Fibroblast of skin of left biceps (primary cell): Measurements from ENCODE around the gene PXK.

Source experiments
- DNase-seq, 2 experiments: peaks; one replicate each; pipeline ENCODE4 v3.0.0-alpha.2; 2013; ENCODE audit warnings: low read depth in 2 of 2

PXK gene

DNA sequence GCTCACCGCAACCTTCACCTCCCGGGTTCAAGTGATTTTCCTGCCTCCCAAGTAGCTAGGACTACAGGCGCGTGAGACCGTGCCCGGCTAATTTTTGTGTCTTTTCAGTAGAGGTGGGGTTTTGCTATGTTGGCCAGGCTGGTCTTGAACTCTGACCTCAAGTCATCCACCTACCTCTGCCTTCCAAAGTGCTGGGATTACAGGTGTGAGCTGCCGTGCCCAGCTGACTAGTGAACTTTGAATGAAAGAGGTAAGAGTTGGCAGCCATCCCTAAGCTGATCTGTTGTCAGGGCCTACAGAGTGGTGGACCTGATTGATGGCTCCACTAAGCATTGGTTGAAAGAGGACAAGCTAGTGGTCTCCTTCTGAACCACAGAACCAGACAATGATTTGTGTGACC, 15.3 kb downstream of the PXK start:
- DNase-seq: no peak

DNA sequence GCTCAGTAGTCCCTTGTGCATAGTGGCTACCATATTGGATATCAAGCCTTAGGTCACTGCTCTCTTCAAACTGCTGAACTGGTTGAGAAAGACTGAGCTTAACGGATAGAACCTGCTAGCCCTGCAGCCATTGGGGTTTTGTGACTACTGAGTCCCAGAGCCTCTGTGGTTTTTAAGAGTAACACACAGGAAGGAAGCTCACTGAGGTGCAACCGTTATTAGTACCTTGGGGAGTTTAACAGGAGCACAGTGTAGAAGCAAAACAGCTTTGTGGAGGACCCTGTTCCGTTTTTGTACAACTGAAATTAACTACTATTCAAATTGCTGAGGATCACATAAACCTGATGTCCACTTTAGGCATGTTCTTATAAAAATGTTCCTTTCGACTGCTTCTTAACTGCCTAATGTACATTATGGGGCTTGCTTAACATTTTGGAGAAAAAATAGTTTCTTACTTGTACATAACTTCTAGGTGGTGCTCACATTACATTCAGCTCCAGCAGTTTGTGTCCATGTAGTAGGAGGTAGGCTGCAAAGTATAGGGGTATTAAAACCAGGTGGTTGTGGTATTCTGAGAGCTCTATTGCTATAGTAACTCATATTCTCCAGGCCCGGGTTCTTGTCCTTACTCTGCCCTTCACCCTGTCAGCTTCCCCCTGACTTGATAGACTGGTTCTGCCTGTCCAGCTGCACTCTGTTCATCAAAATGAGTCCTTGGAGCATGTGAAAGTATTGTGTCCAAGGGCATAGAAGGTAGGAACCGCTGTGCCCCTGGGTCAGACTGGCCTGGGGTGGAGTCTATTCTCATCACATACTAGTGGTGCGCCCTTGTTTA, 17.3 kb downstream of the PXK start:
- no peak for DNase-seq

DNA sequence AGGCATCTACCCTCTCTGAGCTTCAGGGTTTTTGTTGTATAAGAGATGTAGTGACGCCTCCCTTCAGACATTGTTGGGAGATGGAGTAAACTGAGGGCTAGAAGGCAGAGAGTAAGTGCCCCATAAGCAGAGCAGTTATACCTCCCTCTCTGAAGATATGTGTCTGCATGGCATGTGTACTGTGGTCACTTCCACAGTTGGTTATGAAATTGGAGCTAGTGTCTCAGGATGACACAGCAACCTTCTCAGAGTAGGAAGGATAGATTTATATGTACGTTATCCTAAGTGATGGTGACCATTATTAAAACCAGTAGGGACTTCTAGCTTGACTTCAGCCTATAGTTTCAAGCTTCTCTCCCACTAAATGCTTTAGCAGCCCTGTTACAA, 17.9 kb downstream of the PXK start:
- no peak for DNase-seq

DNA sequence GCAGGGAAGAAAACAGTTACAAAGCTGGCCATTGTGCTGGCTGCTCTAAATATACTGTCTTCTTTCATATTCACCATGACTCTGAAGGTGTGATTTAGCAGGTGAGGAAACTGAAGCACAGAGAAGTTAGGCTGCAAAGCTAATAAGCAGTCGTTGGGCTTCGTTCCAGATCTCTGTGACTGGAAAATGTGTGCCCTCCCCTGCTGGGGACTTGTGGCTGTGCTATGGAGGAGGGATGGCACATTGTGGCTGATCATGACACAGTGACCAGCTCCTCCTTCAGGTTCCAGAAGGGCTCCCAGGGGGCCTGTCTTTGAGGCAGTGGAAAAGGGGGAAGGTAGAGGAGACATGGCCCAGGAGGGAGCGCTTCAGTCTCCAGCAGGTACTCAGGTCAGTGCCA, 19.2 kb downstream of the PXK start:
- DNase-seq: no peak

DNA sequence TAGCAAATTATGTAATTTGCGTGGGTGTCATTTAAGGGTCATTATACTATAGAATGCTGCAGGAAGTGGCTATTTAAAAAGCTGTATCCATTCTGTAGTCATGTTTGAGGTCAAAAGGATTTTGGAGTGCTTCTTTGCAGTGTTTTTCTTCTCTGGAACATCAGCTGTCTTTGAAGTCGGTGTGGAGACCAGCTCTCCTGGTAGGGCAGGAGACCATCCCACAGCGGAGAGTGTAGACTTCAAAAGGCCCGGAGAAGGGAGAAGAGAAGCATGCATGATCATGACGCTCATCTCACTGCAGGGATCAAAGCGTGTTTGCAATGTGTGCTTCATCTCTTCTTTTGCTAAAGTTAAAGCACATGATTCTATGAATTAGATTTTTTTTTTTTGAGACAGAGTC, 19.9 kb downstream of the PXK start:
- DNase-seq: no peak

DNA sequence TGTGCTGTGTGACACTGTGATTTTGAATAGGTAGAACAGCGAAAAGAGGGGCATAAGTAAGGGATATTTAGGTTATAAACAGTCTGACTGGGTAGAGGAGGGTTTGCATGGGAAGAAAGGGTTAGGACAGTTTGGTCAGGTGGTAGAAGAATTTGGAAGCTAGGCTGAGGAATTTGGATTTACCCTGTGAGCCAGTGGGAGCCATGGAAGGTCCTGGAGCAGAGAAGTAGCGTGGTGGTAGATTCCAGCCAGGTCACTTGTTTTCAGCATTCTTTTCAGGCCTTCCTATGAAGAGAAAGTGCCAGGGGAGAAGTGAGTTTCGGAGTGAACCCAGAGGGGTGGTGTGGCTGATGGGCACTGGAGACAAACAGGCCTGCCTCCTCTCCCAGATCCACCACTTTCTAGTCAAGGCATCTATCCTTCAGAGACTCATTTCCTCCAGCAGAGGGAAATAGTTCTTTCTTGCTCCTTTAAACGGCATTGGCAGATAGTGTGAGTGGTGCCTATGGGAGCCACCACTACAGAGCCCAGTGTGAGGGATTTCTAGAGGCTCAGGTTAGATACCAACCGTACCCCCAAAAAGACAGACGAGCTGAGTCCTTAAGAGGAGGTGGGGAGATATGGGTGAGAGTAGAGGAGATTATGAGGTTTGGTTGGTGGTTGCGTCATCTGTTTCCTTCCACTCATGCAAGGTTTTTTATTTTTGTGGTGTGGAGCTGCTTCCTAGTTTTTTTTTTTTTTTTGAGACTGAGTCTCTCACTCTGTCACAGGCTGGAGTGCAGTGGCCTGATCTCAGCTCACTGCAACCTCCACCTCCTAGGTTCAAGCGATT, 21.2 kb downstream of the PXK start:
- DNase-seq: no peak

DNA sequence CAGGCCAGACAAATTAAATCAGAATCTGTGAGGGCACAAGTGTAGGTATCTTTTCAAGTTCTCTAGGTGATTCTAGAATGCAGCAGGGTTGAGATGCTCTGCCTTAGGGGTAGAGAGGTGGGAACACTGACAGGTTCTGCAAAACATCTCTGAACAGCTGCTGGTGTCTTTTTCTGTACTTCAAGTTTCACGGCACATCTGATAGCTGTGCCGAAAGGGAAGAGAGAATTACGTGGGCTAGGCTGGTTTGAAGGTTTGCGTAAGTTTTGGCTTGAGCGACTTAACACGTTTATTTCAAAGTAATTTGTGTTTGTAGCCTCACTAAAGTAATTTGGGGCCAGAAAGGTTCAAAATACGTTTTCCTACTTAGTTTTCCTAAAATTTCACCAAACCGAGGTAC, 22.5 kb downstream of the PXK start:
- DNase-seq: no peak

DNA sequence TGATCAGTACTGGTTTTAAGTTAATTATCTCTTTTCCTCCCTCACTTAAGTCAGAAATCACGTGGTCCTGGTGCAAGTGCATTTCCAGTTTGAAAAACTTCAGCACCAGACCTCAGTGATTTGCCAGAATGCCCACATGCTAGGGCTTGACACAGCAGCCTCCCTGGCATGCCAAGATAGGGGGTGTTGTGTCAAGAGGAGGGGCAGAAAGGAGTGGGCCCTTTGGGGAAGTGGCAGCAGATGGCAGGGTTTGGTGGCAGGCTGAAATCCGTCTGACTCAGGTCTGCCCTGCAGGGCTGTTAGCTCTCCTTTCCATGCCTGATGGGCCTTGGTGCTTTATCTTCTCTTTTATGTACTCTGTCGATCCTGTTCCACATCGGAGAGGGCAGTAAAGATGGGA, 23.4 kb downstream of the PXK start:
- DNase-seq: no peak

DNA sequence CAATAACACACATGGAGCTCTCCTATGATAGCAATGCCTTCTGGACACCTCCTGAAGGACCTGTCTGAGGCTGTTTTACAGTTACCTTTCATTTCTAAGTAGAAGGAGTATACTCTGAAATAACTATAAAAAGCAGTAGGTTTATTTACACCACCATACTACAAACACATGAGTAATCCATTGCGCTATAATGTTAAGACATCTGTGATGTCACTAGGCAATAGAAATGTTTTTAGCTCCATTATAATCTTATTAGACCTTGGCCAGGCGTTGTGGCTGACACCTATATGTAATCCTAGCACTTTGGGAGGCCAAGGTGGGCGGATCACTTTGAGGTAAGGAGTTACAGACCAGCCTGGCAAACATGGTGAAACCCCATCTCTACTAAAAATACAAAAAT, 24.7 kb downstream of the PXK start:
- no peak for DNase-seq

DNA sequence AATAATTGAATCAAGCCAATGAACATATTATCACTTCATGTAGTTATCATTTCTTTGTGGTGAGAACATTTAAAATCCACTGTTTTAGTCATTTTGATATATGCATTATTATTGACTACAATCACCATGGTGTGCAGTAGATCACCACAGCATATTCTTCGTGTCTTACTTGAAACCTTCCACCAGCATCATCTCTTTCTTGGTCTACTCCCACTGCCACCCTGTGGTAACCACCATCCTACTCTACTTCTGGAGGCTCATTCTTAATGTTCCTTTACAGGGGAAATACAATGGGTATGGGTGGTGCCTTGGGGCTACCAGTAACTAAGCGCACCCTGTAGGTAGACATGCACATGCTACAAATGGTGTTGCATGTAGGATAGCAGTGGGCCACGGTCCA, 25.4 kb downstream of the PXK start:
- DNase-seq: no peak

DNA sequence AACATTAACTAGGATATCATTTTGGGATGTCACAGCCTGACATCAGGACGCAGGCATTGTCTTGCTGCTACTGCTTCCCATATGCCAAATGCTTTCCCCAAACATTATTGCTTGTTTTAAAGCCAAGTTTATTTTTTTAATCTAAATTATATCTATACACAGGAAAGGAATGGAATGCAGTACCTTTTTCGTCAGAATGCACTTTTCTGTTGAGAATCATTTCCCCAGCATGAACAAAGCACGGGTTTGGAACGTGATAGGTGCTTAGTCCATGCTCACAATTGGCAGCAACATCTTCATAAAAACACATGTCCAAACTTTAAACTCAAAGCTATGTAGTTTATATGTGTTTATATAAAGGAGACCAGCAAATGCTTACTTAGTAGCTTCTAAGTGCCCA, 26.1 kb downstream of the PXK start:
- DNase-seq: no peak

DNA sequence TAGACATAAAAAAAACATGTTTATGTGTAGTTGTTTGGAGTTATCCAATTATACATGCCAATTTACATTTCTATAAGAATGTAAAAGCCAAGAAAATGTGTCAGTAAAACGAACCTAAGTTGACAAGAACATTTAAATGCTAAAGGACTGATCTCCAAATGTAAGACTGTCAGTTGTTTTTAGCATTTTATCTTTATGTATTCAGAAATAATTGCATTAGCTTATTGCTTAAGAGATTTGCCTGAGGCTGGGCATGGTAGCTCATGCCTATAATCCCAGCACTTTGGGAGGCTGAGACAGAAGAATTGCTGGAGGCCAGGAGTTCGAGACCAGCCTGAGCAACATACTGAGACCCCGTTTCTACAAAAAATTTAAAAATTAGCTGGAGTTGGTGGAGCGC, 26.9 kb downstream of the PXK start:
- DNase-seq: no peak

DNA sequence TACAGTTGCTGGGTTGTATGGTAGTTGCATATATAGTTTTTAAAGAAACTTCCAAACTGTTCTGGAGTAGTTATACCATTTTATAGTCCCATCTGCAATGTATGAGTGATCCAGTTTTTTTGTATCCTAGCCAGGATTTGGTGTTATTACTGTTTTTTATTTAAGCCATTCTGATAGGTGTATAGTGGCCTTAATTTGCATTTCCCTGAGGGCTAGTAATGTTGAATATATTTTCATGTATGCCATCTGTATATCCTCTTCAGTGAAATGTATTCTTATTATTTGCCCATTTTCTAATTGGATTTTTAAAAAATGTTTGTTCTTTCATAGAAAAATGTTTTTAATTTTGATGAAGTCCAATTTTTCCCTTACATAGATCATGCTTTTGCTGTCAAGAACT, 29.2 kb downstream of the PXK start:
- no peak for DNase-seq

DNA sequence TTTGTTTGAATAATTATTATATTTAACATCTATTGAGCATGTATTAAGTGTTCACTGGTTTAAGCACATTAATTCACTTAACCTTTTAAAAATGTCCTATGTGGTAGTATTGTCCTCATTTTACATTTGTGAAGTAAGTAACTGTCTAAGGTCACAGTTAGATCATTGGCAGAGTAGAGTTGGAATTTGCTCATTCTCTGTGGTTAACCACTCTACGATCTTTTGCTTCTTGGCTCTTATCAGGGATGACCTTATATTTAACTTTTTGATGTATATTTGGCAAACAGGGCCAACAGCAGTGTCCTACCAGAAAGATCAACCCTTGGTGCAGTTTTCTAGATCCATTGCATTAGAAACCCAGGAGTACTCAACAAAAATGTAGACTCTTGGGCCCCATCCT, 34.0 kb downstream of the PXK start:
- DNase-seq: no peak

DNA sequence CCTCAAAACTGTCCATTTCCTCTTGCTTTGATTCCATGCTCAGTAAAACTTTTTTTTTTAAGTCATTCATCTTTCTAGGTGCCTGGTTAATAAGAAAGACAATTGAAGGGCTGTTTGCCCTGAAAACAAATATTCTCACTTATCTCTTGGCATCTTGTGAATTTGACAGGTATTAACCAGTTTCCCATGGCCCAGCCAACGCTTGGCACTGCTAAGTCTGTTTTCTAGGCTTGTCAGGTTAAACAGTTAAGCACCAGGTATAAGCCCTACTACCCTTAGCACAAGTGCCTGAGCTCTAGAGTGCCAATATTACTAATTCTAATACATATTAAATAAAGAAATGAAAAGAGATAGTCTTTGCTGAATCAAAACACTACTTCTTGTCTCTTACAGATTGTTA, 36.3 kb downstream of the PXK start:
- DNase-seq: no peak

DNA sequence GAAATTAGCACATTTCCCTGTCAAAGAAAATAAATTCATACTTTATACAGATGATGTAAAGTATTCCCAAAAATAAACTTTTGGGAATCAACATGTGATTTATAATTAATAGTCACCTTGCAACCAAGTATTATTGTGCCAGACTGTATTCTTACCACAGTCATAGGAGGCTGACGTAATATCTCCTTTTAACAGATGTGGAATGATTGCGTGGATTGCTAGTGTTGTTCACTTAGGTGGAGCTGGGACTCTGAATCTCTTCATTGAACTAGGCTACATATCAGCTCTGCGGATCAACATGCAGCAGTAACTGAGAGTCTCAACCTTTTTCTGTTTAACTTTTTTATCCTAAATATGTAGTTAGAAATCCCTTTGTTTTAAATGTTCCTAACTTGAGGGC, 37.2 kb downstream of the PXK start:
- no peak for DNase-seq

DNA sequence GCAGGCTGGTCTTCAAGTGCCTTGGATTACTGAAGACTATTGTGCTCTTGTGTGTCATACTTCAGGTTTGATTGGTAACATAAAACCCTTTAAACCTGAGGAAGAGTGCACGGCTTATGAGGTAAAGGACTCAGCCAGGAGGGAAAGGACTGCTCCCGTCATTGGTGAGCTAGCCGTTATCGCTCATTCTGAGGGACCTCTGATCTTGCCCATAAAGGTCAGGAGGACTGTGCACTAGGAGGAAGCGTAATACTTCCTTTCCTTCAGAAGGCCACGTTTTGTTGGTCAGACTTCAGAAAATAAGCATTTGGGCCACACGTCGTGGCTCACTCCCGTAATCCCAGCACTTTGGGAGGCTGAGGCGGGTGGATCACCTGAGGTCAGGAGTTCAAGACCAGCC, 37.7 kb downstream of the PXK start:
- no peak for DNase-seq

DNA sequence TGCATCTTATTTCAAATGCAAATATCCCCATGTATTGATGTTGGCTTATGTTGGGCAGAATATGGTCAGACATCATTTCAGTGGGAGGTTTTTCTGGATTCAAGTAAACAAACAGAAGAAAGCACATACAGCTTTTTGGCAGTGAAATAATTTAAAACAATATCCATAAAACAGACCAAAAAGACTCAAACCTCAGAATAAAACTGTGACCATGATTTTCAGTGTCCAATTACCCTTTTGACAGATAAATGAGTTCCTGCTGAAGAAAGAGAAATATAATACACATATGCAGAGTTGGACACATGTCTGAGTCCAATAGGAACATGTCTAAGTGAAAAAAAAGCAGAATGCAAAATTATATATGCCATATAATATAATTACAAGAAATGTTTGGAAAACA, 39.1 kb downstream of the PXK start:
- no peak for DNase-seq

DNA sequence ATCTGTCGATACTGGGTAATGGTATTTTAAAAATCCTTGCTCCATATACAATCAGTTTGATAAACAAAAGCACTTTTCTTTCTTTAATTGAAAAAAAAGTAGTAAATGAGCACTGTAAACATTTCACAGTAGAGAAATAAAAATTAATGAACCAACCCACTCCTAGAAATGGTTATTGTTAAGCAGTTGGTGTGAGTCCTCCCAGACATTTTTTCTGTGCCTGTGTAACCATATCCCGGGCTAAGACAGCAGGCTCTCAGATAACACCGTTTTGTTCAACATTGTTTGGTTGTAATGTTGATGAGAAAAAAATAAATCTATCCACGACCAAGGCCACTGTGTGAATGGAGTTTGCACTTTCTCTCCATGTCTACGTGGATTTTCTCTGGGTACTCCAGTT, 42.6 kb downstream of the PXK start:
- DNase-seq: no peak

DNA sequence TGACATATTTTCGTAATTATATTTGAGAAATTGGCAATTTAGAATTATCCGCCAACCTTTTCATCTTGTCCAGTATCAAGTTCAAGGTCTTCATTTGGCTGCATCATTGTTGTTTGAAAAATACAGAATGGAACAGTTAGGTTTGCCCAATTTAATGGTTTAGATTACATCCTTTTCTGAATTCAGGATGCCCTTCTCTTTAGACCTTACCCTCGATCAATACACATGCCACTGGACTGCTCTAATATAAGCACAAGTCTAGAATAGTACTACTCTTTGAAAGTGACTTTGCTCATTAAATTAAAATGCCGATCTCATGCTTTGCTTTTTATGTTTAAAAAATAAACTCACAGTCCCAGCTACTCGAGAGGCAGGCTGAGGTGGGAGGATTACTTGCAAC, 44.5 kb downstream of the PXK start:
- DNase-seq: no peak

DNA sequence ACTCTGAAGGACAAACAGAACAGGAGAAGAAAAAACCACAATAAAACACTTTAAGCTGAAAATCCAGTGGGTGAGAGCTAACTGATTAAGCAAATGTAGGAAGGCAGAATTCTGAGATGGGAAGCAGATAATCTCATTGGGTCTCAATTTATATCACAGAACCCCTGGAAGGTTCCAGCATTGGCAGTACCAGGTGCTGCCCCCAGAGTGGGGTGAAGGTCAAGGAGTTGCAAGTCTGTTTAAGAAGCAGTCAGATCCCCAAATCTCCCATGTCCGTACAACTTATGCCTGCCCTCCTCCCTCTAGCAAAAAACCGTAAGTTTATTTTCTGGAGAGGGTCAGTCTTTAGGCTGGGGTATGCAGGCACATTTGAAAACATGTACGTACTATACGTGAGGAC, 45.1 kb downstream of the PXK start:
- DNase-seq: no peak

DNA sequence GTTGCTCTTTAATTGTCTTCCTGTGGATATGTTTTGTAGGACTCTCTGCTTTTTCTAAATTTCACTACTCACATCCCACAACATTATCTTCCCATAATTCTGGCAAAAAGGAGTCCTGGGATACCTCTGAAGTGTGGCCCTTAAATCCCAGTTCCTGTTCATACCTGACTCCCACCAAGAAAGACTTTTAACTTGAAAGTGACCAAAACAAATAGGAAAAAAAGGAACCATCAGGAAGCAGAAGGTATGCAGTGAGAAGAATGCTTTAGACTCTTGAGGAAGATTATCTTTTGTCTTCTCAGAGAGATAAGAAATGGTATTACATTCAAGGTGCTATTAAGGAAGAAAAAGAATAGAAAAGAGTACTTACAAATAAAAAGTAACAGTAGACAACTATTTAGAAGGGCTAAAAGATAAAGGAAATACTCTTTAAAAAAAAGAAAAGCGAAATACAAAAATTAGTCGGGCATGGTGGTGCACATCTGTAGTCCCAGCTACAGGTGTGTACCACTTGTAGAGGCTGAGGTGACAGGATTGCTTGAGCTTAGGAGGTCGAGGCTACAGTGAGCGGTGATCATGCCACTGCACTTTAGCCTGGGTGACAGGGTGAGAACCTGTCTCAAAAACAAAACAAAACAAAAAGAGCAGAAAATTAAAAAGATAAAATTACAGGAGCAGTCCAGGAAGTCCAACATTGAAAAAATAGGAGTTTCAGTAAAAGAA, 46.8 kb downstream of the PXK start:
- DNase-seq: no peak

DNA sequence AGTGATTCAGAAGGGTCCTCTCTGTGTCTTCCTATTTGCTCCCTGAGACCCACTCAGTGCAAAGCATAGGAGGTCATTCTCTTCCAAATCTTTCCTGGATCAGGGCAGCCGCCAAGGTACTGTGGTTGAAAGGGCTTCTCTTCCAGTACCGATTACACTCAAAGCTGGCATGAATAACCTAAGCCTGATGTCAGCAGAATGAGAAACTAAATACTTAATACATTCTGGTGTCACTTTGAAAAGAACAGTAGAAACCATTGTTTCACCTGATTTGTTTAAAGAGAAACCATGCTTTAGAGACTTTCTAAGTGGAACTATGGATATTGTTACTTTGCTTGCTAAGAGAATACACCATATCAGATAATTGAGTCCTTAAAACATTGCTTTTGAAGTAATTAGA, 50.8 kb downstream of the PXK start:
- no peak for DNase-seq
